ENCODE results near the gene ZNF799. TPM values are rescaled to one million over a fixed set of nuclear protein-coding genes. Genes with fewer than 3 reads are reported as not detected.
"Not testable (repeated sequence)": the region's sequence is repeated elsewhere in the genome, so short reads cannot be mapped to it uniquely, and the experiment has no call there.

The ZNF799 gene
- total RNA-seq, 6 experiments from 2014 or later, result 1.1 to 1.8 (median 1.5) TPM

- Mint-ChIP-seq H3K4me1 (ENCODE audit: low read depth) (no peaks in the 10 kb centered on the region), H3K4me3 (no peak overlapping the region), H3K9me3 (peaks cover 79% of the 10 kb centered on the region)
Observed at GRCh38 chr19:12380444-12380737, 20.7 kb downstream of the ZNF799 start.

DNA sequence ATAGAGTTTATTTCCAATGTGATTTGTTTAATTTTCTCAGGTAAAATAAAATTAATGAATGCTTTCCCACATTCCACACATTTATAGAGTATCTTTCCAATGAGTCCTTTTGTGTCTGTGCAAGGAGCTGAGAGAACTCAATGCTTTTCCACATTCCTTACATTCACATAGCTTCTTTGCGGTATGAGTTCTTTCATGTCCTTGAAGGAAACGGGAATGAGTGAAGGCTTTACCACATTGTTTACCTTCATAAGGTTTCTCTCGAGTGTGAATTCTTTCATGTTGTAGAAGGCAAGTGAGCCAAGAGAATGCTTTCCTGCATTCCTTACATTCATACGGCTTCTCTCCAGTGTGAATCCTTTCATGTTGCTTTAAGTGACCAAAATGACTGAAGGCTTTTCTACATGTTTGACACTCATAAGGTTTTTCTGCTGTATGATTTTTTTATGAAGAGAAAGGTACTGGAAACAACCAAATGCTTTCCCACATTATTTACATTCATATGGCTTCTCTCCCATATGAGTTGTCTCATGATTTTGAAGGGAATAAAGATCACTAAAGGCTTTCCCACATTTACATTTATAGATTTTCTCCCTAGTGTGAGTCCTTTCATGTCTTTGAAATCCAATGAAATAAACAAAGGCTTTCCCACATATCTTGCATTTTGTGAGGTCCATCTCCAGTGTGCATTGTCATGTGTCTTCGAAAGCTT is 21.2 kb downstream of the ZNF799 start:
- Mint-ChIP-seq H3K4me1 (ENCODE audit: low read depth) (no peaks in the 10 kb centered on the region), H3K4me3 (no peak overlapping the region), H3K27me3 (ENCODE audit: insufficient read depth) (no peaks in the 10 kb centered on the region), H3K36me3 (ENCODE audit: low read depth) (peaks cover 42% of the 10 kb centered on the region), H3K9me3 (peaks cover 78% of the 10 kb centered on the region), H3K27ac (no peak overlapping the region)
- TF ChIP-seq, protein P1, sequence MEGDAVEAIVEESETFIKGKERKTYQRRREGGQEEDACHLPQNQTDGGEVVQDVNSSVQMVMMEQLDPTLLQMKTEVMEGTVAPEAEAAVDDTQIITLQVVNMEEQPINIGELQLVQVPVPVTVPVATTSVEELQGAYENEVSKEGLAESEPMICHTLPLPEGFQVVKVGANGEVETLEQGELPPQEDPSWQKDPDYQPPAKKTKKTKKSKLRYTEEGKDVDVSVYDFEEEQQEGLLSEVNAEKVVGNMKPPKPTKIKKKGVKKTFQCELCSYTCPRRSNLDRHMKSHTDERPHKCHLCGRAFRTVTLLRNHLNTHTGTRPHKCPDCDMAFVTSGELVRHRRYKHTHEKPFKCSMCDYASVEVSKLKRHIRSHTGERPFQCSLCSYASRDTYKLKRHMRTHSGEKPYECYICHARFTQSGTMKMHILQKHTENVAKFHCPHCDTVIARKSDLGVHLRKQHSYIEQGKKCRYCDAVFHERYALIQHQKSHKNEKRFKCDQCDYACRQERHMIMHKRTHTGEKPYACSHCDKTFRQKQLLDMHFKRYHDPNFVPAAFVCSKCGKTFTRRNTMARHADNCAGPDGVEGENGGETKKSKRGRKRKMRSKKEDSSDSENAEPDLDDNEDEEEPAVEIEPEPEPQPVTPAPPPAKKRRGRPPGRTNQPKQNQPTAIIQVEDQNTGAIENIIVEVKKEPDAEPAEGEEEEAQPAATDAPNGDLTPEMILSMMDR (IDR thresholded peaks at IDR 0.05), result no peak
- DNase-seq, result no peak

More at GRCh38 chr19:12380444-12380737, 20.7 kb downstream of the ZNF799 start:
- no peak overlapping the region for H3K27ac Mint-ChIP-seq
- DNase-seq, result no peak
- H3K27me3 Mint-ChIP-seq (ENCODE audit: insufficient read depth), result no peaks in the 10 kb centered on the region
- TF ChIP-seq, protein P1 (IDR thresholded peaks at IDR 0.05), result no peak
- H3K36me3 Mint-ChIP-seq (ENCODE audit: low read depth), result peaks cover 40% of the 10 kb centered on the region

DNA sequence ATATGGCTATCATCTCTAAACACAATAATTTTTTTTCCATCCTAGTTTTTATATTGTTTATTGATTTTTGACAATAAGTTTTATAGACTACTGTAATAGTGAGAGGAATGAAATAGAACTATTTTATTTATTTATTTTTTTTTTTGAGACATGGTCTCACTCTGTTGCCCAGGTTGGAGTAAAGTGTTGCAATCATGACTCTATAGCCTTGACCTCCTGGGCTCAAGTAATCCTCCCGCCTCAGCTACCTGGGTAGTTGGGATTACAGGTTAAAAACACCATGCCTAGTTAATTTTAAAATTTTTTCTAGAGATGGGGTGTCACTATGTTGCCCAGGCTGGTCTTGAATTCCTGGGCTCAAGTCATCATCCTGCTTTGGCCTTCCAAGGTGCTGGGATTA is 27.0 kb downstream of the ZNF799 start:
- Mint-ChIP-seq H3K4me1 (ENCODE audit: low read depth) (no peaks in the 10 kb centered on the region), H3K27ac (no peak overlapping the region), H3K4me3 (no peak overlapping the region), H3K27me3 (ENCODE audit: insufficient read depth) (no peaks in the 10 kb centered on the region; the same call in none of the 2 replicates), H3K9me3 (peaks cover 48% of the 10 kb centered on the region), H3K36me3 (ENCODE audit: low read depth) (peaks cover 22% of the 10 kb centered on the region)
- DNase-seq, result no peak
- TF ChIP-seq, protein P1 (IDR thresholded peaks at IDR 0.05), result no peak

DNA sequence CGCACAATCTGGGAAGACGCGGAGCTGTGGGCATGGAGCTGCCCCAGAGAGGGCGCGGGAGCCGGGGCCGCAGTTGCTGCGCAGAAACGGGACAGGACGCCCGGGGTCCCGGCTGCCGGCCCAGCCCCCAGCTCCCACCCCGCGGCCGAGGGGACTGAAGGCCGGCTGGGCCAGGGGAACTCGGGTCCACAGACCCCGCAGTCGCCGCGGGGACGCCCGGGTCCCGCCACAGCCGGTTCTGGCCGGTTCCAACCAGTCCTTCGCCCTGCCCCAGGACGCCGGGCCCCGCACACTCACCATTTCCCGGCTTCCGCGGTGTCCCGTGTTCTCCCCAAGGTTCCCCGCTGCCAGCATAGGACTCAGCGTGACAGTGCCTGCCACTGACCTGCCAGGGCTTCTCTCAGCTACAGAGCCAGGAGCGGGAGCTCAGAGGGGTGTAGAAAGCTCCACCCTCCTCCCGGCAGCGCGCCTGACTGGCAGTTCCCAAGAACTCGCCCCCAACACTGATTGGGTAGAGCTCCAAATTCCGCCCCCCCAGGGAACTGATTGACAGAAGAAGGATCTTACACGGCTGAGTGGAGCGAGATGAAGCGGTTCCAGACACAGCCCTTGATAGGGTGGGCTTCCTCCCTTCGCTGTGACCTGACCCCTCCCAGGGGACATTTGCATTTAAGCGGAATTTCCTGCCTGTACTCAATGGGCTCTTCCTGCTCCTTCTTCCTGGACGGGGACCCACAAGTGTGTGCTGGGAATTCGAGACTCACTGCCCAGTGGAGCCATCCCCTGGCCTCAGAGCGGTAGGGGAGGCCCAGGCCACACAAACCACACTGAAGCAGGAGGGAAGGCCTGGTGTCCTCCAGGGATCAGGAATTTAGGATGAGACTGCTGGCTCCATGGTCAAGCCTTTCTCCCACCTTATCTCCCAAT is 35.6 kb downstream of the ZNF799 start, which contains the start of gene ZNF442:
Gene ZNF442, minus strand, starts transcription at position 448 of the 927 bp plus-strand sequence. CDS start 2,052 bp downstream, outside the sequence.
- Mint-ChIP-seq H3K9me3 (peaks cover 32% of the 10 kb centered on the region), H3K4me1 (ENCODE audit: low read depth) (peaks cover 24% of the 10 kb centered on the region), H3K36me3 (ENCODE audit: low read depth) (peaks cover 30% of the 10 kb centered on the region), H3K27me3 (ENCODE audit: insufficient read depth) (no peaks in the 10 kb centered on the region; the same call in none of the 2 replicates), H3K4me3 (peak within 1 kb of the TSS; percentile 96), H3K27ac (peak within 1 kb of the TSS; percentile 96)
- TF ChIP-seq, protein P1 (IDR thresholded peaks at IDR 0.05), result peak; percentile 72
- peak; percentile 95 for DNase-seq

GRCh38 chr19:12364391-12365235 is 36.5 kb downstream of the ZNF799 start:
- TF ChIP-seq, protein P1 (IDR thresholded peaks at IDR 0.05), result no peak
- DNase-seq, result peak; percentile 16
- H3K36me3 Mint-ChIP-seq (ENCODE audit: low read depth), result peaks cover 31% of the 10 kb centered on the region
- H3K27me3 Mint-ChIP-seq (ENCODE audit: insufficient read depth), result no peaks in the 10 kb centered on the region; the same call in none of the 2 replicates
- H3K4me1 Mint-ChIP-seq (ENCODE audit: low read depth), result peaks cover 24% of the 10 kb centered on the region
- H3K4me3 Mint-ChIP-seq, result peak overlapping the region; percentile 96
- peak overlapping the region; percentile 96 for H3K27ac Mint-ChIP-seq
- H3K9me3 Mint-ChIP-seq, result peaks cover 38% of the 10 kb centered on the region

GRCh38 chr19:12362236-12362635 is 38.8 kb downstream of the ZNF799 start:
- Mint-ChIP-seq H3K4me1 (ENCODE audit: low read depth) (peaks cover 24% of the 10 kb centered on the region), H3K9me3 (peaks cover 48% of the 10 kb centered on the region), H3K36me3 (ENCODE audit: low read depth) (peaks cover 40% of the 10 kb centered on the region)
- DNase-seq; H3K27me3 Mint-ChIP-seq (ENCODE audit: insufficient read depth); H3K27ac Mint-ChIP-seq; H3K4me3 Mint-ChIP-seq: not testable (repeated sequence)

Data from HFFc6 (cell line).